SK-N-SH (cell line): ENCODE data around the gene PLTP. TPM values are rescaled to one million over a fixed set of nuclear protein-coding genes. Genes with fewer than 3 reads are reported as not detected.

Experiments used
- CTCF ChIA-PET: fragments of 300-600, 350-600 bp; formaldehyde crosslinking; extraction: SDS; loops from one replicate; lab custom pipeline; 2021; lab: Yijun Ruan, JAX
- POLR2A ChIA-PET: fragments of 350-600 bp; sonication (Branson Sonifier 250); formaldehyde crosslinking; extraction: SDS; loops from one replicate; lab custom pipeline; 2020; ENCODE audit warnings: antibody characterized with exemption, inconsistent platforms; lab: Yijun Ruan, JAX
- DNase-seq: peaks from one replicate; pipeline ENCODE4 v3.0.0; 2012
- H2AFZ ChIP-seq: fragments of 200-600 bp; sonication (generic); 2 replicates; pipeline ENCODE4 v1.8.1; 2016; ENCODE audit warnings: antibody characterized with exemption, mild to moderate bottlenecking, low read depth
- H3F3A ChIP-seq: fragments of 200-600 bp; sonication (generic); replicated peaks from 2 replicates; pipeline ENCODE3; 2016; ENCODE audit warnings: antibody characterized with exemption, mild to moderate bottlenecking; ENCODE audit not compliant: insufficient read depth
- H3K27ac ChIP-seq, 2 experiments: fragments of 200-500 bp in 1 of 2; fragments of 200-600 bp in 1 of 2; sonication (Bioruptor generic) in 1 of 2; sonication (generic), shearing (Covaris generic) in 1 of 2; 2 replicates each; pipeline versions ENCODE4 v1.5.1 to v1.6.1; 2014 to 2016; ENCODE audit warnings: low read depth in 2 of 2, inconsistent platforms in 1 of 2, low read length in 1 of 2, mild to moderate bottlenecking in 1 of 2, mixed read lengths in 1 of 2
- H3K27me3 ChIP-seq: fragments of 200-600 bp; sonication (generic), shearing (Covaris generic); 2 replicates; pipeline ENCODE4 v1.6.1; 2016; ENCODE audit warnings: mixed run types; ENCODE audit not compliant: insufficient read depth
- H3K36me3 ChIP-seq, 2 experiments: fragments of 200-500 bp in 1 of 2; fragments of 200-600 bp in 1 of 2; sonication (Bioruptor generic) in 1 of 2; sonication (generic) in 1 of 2; replicated peaks in 1 of 2; 2 replicates each; pipeline versions ENCODE3 to v1.5.1; 2014 to 2016; ENCODE audit warnings: low read length in 1 of 2, mild to moderate bottlenecking in 1 of 2; ENCODE audit not compliant: insufficient read depth in 2 of 2, control insufficient read depth in 1 of 2
- H3K4me1 ChIP-seq, 2 experiments: fragments of 200-500 bp in 1 of 2; fragments of 200-600 bp in 1 of 2; sonication (Bioruptor generic) in 1 of 2; sonication (generic), shearing (Covaris generic) in 1 of 2; 2 replicates each; pipeline versions ENCODE4 v1.5.1 to v1.6.1; 2014 to 2016; ENCODE audit warnings: low read depth in 1 of 2, low read length in 1 of 2, mixed run types in 1 of 2; ENCODE audit not compliant: insufficient read depth in 2 of 2, control insufficient read depth in 1 of 2
- H3K4me2 ChIP-seq: fragments of 200-600 bp; sonication (generic), shearing (Covaris generic); 2 replicates; pipeline ENCODE4 v1.6.1; 2017; ENCODE audit warnings: mixed run types
- H3K4me3 ChIP-seq, 2 experiments: fragments of 200-500 bp in 1 of 2; fragments of 200-600 bp in 1 of 2; sonication (Bioruptor generic) in 1 of 2; sonication (generic), shearing (Covaris generic) in 1 of 2; 2 replicates each; pipeline versions ENCODE4 v1.5.1 to v1.8.1; 2014 to 2016; ENCODE audit warnings: low read depth in 2 of 2, inconsistent platforms in 1 of 2, low read length in 1 of 2, mild to moderate bottlenecking in 1 of 2, mixed read lengths in 1 of 2, moderate library complexity in 1 of 2
- H3K79me2 ChIP-seq: fragments of 200-600 bp; sonication (generic); 2 replicates; pipeline ENCODE4 v1.8.1; 2017; ENCODE audit warnings: mild to moderate bottlenecking; ENCODE audit not compliant: insufficient read depth
- H3K9ac ChIP-seq: fragments of 200-600 bp; sonication (generic); 2 replicates; pipeline ENCODE4 v1.6.1; 2017; ENCODE audit warnings: mixed run types
- H3K9me2 ChIP-seq: fragments of 200-600 bp; sonication (generic); 2 replicates; pipeline ENCODE4 v1.6.1; 2017; ENCODE audit warnings: mixed run types
- H3K9me3 ChIP-seq: fragments of 200-600 bp; sonication (generic); 2 replicates; pipeline ENCODE4 v1.6.1; 2017; ENCODE audit warnings: mixed run types, mild to moderate bottlenecking, moderate library complexity
- H4K20me1 ChIP-seq: fragments of 200-600 bp; sonication (generic); 2 replicates; pipeline ENCODE4 v1.6.1; 2017; ENCODE audit warnings: mild to moderate bottlenecking, mixed run types; ENCODE audit not compliant: insufficient read depth
- CHD2 ChIP-seq: fragments of 150-350 bp; IDR thresholded peaks from 2 replicates; pipeline ENCODE4 v1.6.1; 2018; ENCODE audit warnings: low read length; ENCODE audit not compliant: partially characterized antibody
- CTCF ChIP-seq: fragments of 200-600 bp; sonication (generic); IDR thresholded peaks from 2 replicates; pipeline ENCODE4 v1.6.1; 2017; ENCODE audit warnings: antibody characterized with exemption, mild to moderate bottlenecking, moderate library complexity
- FOSL2 ChIP-seq: IDR thresholded peaks from 2 replicates; pipeline ENCODE4 v1.4.0; 2012; ENCODE audit warnings: low read depth, mild to moderate bottlenecking, moderate library complexity, borderline replicate concordance
- GABPA ChIP-seq: IDR thresholded peaks from 2 replicates; pipeline ENCODE4 v1.4.0; 2012; ENCODE audit warnings: low read depth, mild to moderate bottlenecking
- JUND ChIP-seq: IDR thresholded peaks from 2 replicates; pipeline ENCODE4 v1.4.0; 2012
- RXRA ChIP-seq: IDR thresholded peaks from 2 replicates; pipeline ENCODE4 v1.4.0; 2012; ENCODE audit warnings: low read depth, mild to moderate bottlenecking, borderline replicate concordance
- SIN3A ChIP-seq: IDR thresholded peaks from 2 replicates; pipeline ENCODE4 v1.6.1; 2012; ENCODE audit warnings: low read depth, mild to moderate bottlenecking, low read length, moderate library complexity, borderline replicate concordance
- TCF12 ChIP-seq: IDR thresholded peaks from 2 replicates; pipeline ENCODE4 v1.4.0; 2012
- USF1 ChIP-seq: IDR thresholded peaks from 2 replicates; pipeline ENCODE4 v1.4.0; 2012; ENCODE audit warnings: low read depth, borderline replicate concordance
- WGBS: methylation state at CpG from one replicate; pipeline ENCODE4 v1.1.6; 2017; ENCODE audit warnings: low lambda C conversion rate; 5-methylcytosine and 5-hydroxymethylcytosine counted together
- polyA plus RNA-seq, 3 experiments: library from polyadenylated mRNA; depleted of rRNA; stranded (reverse); fragments of >200 nt; gene quantifications; 2 replicates each; pipeline ENCODE4 v1.2.3, GENCODE V29; 2012
- TF ChIP-seq, protein P1 (sequence below): IDR thresholded peaks from 2 replicates; pipeline ENCODE4 v1.6.1; 2012; ENCODE audit warnings: mild to moderate bottlenecking, low read depth, low read length, moderate library complexity
- TF ChIP-seq, protein P2 (sequence below): IDR thresholded peaks from 2 replicates; pipeline ENCODE4; 2012
- TF ChIP-seq, protein P3 (sequence below): fragments of 150-350 bp; IDR thresholded peaks from 2 replicates; pipeline ENCODE4 v1.6.1; 2017; ENCODE audit warnings: antibody characterized with exemption, low read length, low read depth, borderline replicate concordance
- TF ChIP-seq, protein P4 (sequence below): IDR thresholded peaks from 2 replicates; pipeline ENCODE4 v1.4.0; 2012; ENCODE audit warnings: low read depth

Gene PLTP
- polyA plus RNA-seq, 1 of the 3 experiments (the other 2 are of a cell fraction): 154 TPM

GRCh38 chr20:45899046-45899835 lies 12.7 kb downstream of the PLTP start:
- Histone ChIP-seq H2AFZ (no peak overlapping the region), H3K4me2 (no peak overlapping the region), H3K4me3 (no peak overlapping the region), H3K36me3 (peaks cover 29 to 49% of the 10 kb centered on the region in 2 experiments), H4K20me1 (no peaks in the 10 kb centered on the region), H3K79me2 (no peaks in the 10 kb centered on the region; the same call in 1 of the 2 replicates), H3F3A (peaks cover 16% of the 10 kb centered on the region), H3K4me1 (no peaks in the 10 kb centered on the region), H3K27ac (no peak overlapping the region), H3K9me3 (no peaks in the 10 kb centered on the region), H3K9ac (no peak overlapping the region), H3K27me3 (no peaks in the 10 kb centered on the region), H3K9me2 (no peaks in the 10 kb centered on the region)
- CTCF ChIA-PET: interaction anchor here (1.1 to 4.2 kb wide), 2 partner anchors 8 to 100 kb away, joined by 3 to 16 read pairs; partner anchors contain the start of genes CTSA and NEURL2
- WGBS: 86% methylated on average over 10 of the region's 13 CpGs
- POLR2A ChIA-PET: interaction anchor here (0.5 to 0.8 kb wide), 4 partner anchors 9 to 100 kb away, joined by 3 to 4 read pairs (median 3); no protein-coding TSS in a partner anchor
- no peak for DNase-seq
- TF ChIP-seq JUND (no peak), FOSL2 (no peak), CHD2 (no peak), USF1 (no peak), RXRA (no peak), GABPA (no peak), SIN3A (no peak), TCF12 (no peak), CTCF (no peak)
- TF ChIP-seq, protein P1, sequence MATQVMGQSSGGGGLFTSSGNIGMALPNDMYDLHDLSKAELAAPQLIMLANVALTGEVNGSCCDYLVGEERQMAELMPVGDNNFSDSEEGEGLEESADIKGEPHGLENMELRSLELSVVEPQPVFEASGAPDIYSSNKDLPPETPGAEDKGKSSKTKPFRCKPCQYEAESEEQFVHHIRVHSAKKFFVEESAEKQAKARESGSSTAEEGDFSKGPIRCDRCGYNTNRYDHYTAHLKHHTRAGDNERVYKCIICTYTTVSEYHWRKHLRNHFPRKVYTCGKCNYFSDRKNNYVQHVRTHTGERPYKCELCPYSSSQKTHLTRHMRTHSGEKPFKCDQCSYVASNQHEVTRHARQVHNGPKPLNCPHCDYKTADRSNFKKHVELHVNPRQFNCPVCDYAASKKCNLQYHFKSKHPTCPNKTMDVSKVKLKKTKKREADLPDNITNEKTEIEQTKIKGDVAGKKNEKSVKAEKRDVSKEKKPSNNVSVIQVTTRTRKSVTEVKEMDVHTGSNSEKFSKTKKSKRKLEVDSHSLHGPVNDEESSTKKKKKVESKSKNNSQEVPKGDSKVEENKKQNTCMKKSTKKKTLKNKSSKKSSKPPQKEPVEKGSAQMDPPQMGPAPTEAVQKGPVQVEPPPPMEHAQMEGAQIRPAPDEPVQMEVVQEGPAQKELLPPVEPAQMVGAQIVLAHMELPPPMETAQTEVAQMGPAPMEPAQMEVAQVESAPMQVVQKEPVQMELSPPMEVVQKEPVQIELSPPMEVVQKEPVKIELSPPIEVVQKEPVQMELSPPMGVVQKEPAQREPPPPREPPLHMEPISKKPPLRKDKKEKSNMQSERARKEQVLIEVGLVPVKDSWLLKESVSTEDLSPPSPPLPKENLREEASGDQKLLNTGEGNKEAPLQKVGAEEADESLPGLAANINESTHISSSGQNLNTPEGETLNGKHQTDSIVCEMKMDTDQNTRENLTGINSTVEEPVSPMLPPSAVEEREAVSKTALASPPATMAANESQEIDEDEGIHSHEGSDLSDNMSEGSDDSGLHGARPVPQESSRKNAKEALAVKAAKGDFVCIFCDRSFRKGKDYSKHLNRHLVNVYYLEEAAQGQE: no peak
- TF ChIP-seq, protein P2, sequence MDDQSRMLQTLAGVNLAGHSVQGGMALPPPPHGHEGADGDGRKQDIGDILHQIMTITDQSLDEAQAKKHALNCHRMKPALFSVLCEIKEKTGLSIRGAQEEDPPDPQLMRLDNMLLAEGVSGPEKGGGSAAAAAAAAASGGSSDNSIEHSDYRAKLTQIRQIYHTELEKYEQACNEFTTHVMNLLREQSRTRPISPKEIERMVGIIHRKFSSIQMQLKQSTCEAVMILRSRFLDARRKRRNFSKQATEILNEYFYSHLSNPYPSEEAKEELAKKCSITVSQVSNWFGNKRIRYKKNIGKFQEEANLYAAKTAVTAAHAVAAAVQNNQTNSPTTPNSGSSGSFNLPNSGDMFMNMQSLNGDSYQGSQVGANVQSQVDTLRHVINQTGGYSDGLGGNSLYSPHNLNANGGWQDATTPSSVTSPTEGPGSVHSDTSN: no peak
- TF ChIP-seq, protein P3, sequence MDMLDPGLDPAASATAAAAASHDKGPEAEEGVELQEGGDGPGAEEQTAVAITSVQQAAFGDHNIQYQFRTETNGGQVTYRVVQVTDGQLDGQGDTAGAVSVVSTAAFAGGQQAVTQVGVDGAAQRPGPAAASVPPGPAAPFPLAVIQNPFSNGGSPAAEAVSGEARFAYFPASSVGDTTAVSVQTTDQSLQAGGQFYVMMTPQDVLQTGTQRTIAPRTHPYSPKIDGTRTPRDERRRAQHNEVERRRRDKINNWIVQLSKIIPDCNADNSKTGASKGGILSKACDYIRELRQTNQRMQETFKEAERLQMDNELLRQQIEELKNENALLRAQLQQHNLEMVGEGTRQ: no peak
- TF ChIP-seq, protein P4, sequence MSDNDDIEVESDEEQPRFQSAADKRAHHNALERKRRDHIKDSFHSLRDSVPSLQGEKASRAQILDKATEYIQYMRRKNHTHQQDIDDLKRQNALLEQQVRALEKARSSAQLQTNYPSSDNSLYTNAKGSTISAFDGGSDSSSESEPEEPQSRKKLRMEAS: no peak
